Measurements from ENCODE around the gene SLC35E1.

DNA sequence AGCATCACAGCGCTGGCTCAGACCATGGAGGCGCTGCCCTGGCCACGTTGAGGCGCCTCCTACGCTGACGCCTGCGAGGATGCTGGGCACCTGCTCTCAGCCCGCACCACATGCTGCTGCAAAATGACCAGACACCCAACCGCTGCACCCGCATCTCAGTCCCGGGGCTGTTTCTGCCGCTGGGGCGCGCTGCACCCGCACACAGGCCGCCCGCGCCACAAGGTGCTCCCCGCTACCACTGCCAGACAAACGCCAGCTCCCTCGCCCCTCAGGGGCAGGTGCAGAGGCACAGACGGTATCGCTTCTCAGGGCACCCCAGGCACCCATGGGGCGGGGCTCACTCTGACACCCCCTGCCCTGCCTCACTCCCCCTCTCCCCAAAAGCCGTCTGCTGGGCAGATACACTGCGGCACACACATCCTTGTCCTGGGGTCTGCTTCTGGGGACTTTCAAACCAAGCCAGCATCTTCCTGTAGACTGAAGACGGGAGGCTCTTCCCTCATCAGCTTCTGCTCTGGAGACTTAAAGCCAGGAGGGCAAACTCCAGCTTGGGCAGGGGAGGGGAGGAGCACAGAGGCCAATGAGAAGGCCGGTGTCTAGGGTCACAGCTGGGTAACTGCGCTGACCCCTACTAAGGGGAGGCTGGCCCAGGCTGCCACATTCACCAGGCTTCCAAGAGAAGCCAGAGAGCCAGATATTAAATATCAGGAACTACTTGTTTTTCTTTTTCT is 46.3 kb downstream of the SLC35E1 start:
- no peak for TF ChIP-seq POLR2AphosphoS5 (IDR thresholded peaks at IDR 0.05)
- TF ChIP-seq POLR2A (IDR thresholded peaks at IDR 0.05): no peak

Measured in breast epithelium (tissue), 3 donors.